Stimulated activated CD8-positive, alpha-beta memory T cell treated with anti-CD3 and anti-CD28 coated beads, Interleukin-7, amount 100 ng/mL, for 24 hours (primary cell): Measurements from ENCODE around the gene NEU1.
"Not testable (repeated sequence)": the region's sequence is repeated elsewhere in the genome, so short reads cannot be mapped to it uniquely, and the experiment has no call there.

ENCODE experiments used
- DNase-seq: peaks from one replicate; pipeline ENCODE4 v3.0.0-alpha.2; 2020; ENCODE audit warnings: low read depth

The NEU1 gene

GRCh38 chr6:31817929-31818511, 44.6 kb downstream of the NEU1 start:
- not testable (repeated sequence) for DNase-seq

GRCh38 chr6:31817133-31817928, 45.3 kb downstream of the NEU1 start:
- not testable (repeated sequence) for DNase-seq

- peak; percentile 47 for DNase-seq
These were observed 47.4 kb downstream of the NEU1 start, which contains the start of the genes HSPA1A and HSPA1L for GRCh38 chr6:31815025-31815838. Gene HSPA1A, plus strand, starts transcription at chr6:31815543. Its CDS starts 214 bp downstream, at chr6:31815757. Gene HSPA1L, minus strand, starts transcription at chr6:31815283. Its CDS starts 3,311 bp downstream, at chr6:31811972.

- DNase-seq, result peak; percentile 38
These were observed 48.0 kb downstream of the NEU1 start for GRCh38 chr6:31814677-31815024.

GRCh38 chr6:31813465-31813849, 49.2 kb downstream of the NEU1 start:
- no peak for DNase-seq

GRCh38 chr6:31811645-31812044, 51.0 kb downstream of the NEU1 start:
- DNase-seq, result no peak

- not testable (repeated sequence) for DNase-seq
These were observed 54.0 kb downstream of the NEU1 start for GRCh38 chr6:31808599-31808998.
